Loucy (cell line): Measurements from ENCODE around the gene NDUFV2.

Source experiments
- EZH2phosphoT487 ChIP-seq: fragments of 200-600 bp; IDR thresholded peaks from 2 replicates; pipeline ENCODE4 v1.6.1; 2018; ENCODE audit warnings: antibody characterized with exemption, mild to moderate bottlenecking, moderate library complexity, borderline replicate concordance
- TF ChIP-seq, protein P1 (sequence below): fragments of 200-600 bp; sonication (generic); conservative IDR thresholded peaks from 2 replicates; pipeline ENCODE4 v1.5.1; 2014; ENCODE audit warnings: mild to moderate bottlenecking, antibody characterized with exemption, low read length

DNA sequence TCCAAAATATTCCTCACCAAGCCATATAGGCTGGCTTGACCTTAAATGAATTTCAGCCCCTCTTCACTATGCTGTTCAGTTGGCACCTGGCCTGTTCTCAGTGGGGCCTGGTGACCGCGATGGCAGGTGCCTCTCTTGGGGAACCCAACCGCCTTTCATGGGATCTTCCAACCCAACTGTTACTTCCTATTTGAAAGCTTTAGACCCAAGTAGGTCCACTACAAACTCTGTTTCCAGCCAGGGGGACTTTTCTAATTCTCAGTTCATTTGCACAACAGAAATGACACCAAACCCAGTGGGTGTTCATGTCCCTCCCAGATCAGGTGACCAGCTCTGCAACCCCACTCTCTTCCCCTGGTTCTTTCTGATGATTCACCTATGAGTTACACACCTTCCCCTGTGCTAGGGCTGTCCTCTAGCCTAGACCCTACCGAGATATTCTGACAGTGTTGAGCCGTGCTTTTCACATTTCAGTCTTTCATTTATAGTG lies 35.6 kb upstream of the NDUFV2 start:
- TF ChIP-seq, protein P1, sequence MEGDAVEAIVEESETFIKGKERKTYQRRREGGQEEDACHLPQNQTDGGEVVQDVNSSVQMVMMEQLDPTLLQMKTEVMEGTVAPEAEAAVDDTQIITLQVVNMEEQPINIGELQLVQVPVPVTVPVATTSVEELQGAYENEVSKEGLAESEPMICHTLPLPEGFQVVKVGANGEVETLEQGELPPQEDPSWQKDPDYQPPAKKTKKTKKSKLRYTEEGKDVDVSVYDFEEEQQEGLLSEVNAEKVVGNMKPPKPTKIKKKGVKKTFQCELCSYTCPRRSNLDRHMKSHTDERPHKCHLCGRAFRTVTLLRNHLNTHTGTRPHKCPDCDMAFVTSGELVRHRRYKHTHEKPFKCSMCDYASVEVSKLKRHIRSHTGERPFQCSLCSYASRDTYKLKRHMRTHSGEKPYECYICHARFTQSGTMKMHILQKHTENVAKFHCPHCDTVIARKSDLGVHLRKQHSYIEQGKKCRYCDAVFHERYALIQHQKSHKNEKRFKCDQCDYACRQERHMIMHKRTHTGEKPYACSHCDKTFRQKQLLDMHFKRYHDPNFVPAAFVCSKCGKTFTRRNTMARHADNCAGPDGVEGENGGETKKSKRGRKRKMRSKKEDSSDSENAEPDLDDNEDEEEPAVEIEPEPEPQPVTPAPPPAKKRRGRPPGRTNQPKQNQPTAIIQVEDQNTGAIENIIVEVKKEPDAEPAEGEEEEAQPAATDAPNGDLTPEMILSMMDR: no peak
- TF ChIP-seq EZH2phosphoT487: no peak
